Parathyroid adenoma (tissue), 2 donors: Measurements from ENCODE around the gene SLC25A12.
"Not testable (repeated sequence)": the region's sequence is repeated elsewhere in the genome, so short reads cannot be mapped to it uniquely, and the experiment has no call there.

Experiments used
- H2AFZ ChIP-seq: fragments of 300-600 bp; sonication (generic); one replicate; pipeline ENCODE4 v1.7.0; 2017; ENCODE audit warnings: antibody characterized with exemption, mild to moderate bottlenecking
- H3K27ac ChIP-seq: fragments of 300-600 bp; sonication (generic); one replicate; pipeline ENCODE4 v1.7.0; 2017
- H3K27me3 ChIP-seq: fragments of 300-600 bp; sonication (generic); one replicate; pipeline ENCODE4 v1.7.0; 2017; ENCODE audit warnings: low read length; ENCODE audit not compliant: control insufficient read depth, insufficient read depth
- H3K36me3 ChIP-seq: fragments of 300-600 bp; sonication (generic); one replicate; pipeline ENCODE4 v1.7.0; 2017; ENCODE audit warnings: low read length; ENCODE audit not compliant: control insufficient read depth, insufficient read depth
- H3K4me1 ChIP-seq: fragments of 300-600 bp; sonication (generic); one replicate; pipeline ENCODE4 v1.7.0; 2017; ENCODE audit warnings: control low read depth
- H3K4me2 ChIP-seq: fragments of 300-600 bp; sonication (generic); one replicate; pipeline ENCODE4 v1.7.0; 2017; ENCODE audit warnings: low read length
- H3K4me3 ChIP-seq: fragments of 300-600 bp; sonication (generic); one replicate; pipeline ENCODE4 v1.7.0; 2017; ENCODE audit warnings: low read depth, low read length
- H3K79me2 ChIP-seq: fragments of 300-600 bp; sonication (generic); one replicate; pipeline ENCODE4 v1.7.0; 2017; ENCODE audit warnings: control low read depth
- H3K9ac ChIP-seq: fragments of 300-600 bp; sonication (generic); one replicate; pipeline ENCODE4 v1.7.0; 2017; ENCODE audit warnings: mild to moderate bottlenecking
- H3K9me3 ChIP-seq: fragments of 300-600 bp; sonication (generic); one replicate; pipeline ENCODE4 v1.7.0; 2017; ENCODE audit warnings: low read length; ENCODE audit not compliant: control insufficient read depth
- TF ChIP-seq, protein P1 (sequence below): fragments of 300-600 bp; sonication (generic); IDR thresholded peaks from one replicate; pipeline ENCODE4 v1.7.0; 2017; ENCODE audit warnings: antibody characterized with exemption, mild to moderate bottlenecking
- donor health status: primary hyperparathyroidism.

Gene SLC25A12

DNA sequence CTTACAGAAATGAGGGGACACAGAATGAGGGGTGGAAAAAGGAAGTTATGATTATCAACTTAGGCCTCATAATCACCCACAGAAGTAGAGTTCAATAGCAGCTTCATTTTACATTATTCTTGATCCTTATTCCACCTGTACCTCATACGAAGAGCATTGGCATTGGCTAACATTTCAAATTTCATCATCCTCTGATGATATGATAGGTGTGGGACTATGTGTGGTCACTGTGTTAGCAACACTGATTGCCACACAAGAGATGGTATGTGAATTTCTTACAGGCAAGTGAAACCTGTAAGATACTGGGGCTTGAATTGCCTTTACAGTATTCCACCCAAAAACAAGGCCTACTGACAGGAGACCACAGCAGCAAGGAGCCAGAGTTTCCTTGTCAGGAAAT is 14.2 kb upstream of the SLC25A12 start:
- TF ChIP-seq, protein P1, sequence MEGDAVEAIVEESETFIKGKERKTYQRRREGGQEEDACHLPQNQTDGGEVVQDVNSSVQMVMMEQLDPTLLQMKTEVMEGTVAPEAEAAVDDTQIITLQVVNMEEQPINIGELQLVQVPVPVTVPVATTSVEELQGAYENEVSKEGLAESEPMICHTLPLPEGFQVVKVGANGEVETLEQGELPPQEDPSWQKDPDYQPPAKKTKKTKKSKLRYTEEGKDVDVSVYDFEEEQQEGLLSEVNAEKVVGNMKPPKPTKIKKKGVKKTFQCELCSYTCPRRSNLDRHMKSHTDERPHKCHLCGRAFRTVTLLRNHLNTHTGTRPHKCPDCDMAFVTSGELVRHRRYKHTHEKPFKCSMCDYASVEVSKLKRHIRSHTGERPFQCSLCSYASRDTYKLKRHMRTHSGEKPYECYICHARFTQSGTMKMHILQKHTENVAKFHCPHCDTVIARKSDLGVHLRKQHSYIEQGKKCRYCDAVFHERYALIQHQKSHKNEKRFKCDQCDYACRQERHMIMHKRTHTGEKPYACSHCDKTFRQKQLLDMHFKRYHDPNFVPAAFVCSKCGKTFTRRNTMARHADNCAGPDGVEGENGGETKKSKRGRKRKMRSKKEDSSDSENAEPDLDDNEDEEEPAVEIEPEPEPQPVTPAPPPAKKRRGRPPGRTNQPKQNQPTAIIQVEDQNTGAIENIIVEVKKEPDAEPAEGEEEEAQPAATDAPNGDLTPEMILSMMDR, result no peak
- H3K4me1 ChIP-seq, result no peaks in the 10 kb centered on the region
- H3K9ac ChIP-seq, result no peak overlapping the region
- H3K27ac ChIP-seq, result no peak overlapping the region
- no peak overlapping the region for H3K4me2 ChIP-seq
- H2AFZ ChIP-seq, result no peak overlapping the region
- no peaks in the 10 kb centered on the region for H3K79me2 ChIP-seq
- H3K36me3 ChIP-seq, result no peaks in the 10 kb centered on the region
- H3K4me3 ChIP-seq, result no peak overlapping the region
- H3K9me3 ChIP-seq, result no peaks in the 10 kb centered on the region
- H3K27me3 ChIP-seq, result no peaks in the 10 kb centered on the region

DNA sequence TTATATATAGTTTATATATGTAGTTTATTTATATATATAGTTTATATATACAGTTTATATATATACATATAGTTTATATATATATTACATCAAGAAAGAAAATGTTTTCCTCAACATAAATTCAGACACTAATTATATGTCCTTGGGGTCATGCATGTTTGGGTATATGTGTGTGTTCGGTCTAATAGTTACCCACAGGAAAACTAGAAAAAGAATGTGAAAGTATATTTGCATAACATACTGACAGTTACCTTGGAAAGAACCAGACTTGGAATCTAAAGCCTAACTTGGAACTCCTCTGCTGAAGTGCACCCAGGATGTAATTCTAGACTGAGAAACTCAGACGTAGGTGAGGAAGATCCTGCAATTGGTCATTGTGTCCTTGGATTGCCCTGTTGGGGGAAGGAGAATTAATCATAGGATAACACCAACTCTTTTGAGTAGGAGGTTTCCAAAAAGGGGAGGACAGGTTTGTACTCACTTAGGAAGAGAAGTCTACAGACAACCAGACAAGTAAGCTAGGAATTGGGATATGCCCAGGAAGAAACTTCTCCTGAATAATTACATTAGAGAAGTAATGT is 8.9 kb upstream of the SLC25A12 start:
- Histone ChIP-seq H3K4me3 (no peak overlapping the region), H3K9ac (no peak overlapping the region)

DNA sequence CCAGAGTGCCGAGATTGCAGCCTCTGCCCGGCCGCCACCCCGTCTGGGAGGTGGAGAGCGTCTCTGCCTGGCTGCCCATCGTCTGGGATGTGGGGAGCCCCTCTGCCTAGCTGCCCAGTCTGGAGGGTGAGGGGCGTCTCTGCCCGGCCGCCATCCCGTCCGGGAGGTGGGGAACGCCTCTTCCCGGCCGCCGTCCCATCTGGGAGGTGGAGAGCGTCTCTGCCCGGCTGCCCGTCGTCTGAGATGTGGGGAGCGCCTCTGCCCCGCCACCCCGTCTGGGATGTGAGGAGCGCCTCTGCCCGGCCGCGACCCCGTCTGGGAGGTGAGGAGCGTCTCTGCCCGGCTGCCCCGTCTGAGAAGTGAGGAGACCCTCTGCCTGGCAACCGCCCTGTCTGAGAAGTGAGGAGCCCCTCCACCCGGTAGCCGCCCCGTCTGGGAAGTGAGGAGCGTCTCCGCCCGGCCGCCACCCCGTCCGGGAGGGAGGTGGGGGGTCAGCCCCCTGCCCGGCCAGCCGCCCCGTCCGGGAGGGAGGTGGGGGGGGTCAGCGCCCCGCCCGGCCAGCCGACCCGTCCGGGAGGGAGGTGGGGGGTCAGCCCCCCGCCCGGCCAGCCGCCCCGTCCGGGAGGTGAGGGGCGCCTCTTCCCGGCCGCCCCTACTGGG is 5.7 kb upstream of the SLC25A12 start:
- H3K9ac ChIP-seq, H3K4me1 ChIP-seq, H3K27me3 ChIP-seq, H3K4me3 ChIP-seq, H3K27ac ChIP-seq, H3K9me3 ChIP-seq, H3K79me2 ChIP-seq, H3K36me3 ChIP-seq, H3K4me2 ChIP-seq, H2AFZ ChIP-seq: not testable (repeated sequence)

More for the DNA sequence above, 8.9 kb upstream of the SLC25A12 start:
- TF ChIP-seq, protein P1, result no peak
- Histone ChIP-seq H3K79me2 (no peaks in the 10 kb centered on the region), H3K4me2 (no peak overlapping the region), H3K36me3 (no peaks in the 10 kb centered on the region), H3K4me1 (no peaks in the 10 kb centered on the region), H3K9me3 (no peaks in the 10 kb centered on the region), H3K27ac (no peak overlapping the region), H2AFZ (no peak overlapping the region), H3K27me3 (no peaks in the 10 kb centered on the region)

DNA sequence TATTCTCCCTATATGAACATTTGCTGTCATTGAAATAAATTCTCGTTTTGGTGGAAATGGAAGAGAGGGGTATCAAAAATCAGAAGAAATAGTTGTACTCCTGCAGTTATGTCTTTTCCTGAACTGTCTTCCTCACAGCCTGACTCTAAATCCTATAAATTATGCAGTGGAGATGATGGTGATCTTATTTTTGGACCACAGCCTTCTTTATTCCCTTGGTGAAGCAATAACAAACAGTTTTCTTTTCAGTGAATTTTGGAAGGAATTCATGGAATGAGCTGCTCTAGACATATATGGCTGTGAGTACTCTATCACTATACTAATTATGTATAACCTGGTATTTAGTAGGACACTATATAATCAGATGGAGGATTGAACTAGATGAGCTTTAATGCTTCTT is 1.7 kb upstream of the SLC25A12 start:
- Histone ChIP-seq H3K4me2 (no peak overlapping the region), H3K27me3 (no peaks in the 10 kb centered on the region), H3K36me3 (no peaks in the 10 kb centered on the region), H3K4me3 (no peak overlapping the region), H3K79me2 (peaks cover 2% of the 10 kb centered on the region), H3K9me3 (no peaks in the 10 kb centered on the region), H3K9ac (no peak overlapping the region), H3K4me1 (peaks cover 3% of the 10 kb centered on the region), H2AFZ (no peak overlapping the region), H3K27ac (no peak overlapping the region)
- TF ChIP-seq, protein P1, result no peak

DNA sequence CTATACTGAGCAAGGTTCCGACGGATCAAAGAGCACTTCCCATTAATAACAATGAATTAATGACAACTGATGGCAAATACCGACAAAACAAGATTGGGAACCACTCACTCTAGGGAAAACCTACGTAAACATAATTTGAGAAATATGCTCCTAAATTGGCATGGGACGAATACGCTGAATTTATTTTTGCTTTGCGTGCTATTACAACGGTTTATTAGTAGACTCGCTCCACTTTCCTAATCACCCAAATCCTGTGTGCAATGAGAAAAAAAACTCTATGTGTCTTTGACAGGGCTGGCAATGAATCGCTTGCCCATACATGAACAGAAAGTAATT is 536 bp upstream of the SLC25A12 start:
- Histone ChIP-seq H3K36me3 (no peaks in the 10 kb centered on the region), H3K79me2 (peaks cover 2% of the 10 kb centered on the region), H3K27me3 (no peaks in the 10 kb centered on the region), H3K4me3 (peak overlapping the region; percentile 96), H3K4me2 (peak overlapping the region; percentile 91), H2AFZ (peak overlapping the region; percentile 99), H3K27ac (peak overlapping the region; percentile 91), H3K4me1 (peaks cover 3% of the 10 kb centered on the region), H3K9ac (peak overlapping the region; percentile 64), H3K9me3 (no peaks in the 10 kb centered on the region)
- TF ChIP-seq, protein P1, result no peak
